HG02623 (cell line): ENCODE results near the gene SYNGR4.

Experiments used
- ATAC-seq: cut with Tn5 transposase; IDR thresholded peaks from one replicate; pipeline ENCODE4 v1.9.1; 2021; ENCODE audit warnings: moderate library complexity; ENCODE audit not compliant: unreplicated experiment

The SYNGR4 gene

DNA sequence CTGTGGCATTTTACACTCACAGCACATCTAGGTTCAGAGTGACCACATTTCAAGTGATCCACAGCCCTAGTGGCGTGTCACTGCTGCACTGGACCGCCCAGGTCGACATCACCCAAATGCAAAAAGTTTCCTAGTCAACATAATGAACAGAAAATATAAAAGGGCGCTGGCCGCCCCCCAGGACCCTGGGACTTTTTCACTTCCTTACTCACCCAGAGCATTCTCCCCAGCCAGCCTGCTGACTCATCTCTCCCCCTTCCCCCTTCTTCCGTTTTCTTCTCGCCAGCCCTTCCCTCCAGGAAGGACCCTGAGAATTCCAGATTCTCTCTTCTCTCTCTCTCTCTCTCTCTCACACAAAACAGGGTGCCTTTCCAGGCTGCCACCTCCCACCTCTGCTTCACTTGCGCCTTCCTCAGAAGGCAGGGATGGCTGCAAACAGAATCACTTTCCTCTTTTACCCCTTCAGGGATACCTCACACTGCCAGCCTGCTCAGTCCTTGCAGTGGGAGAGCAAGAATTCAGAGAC lies 60.6 kb downstream of the SYNGR4 start:
- no peak for ATAC-seq
